ENCODE measurements around the gene DIS3L2.
"Not testable (repeated sequence)": the region's sequence is repeated elsewhere in the genome, so short reads cannot be mapped to it uniquely, and the experiment has no call there.

The DIS3L2 gene

GRCh38 chr2:231936491-231936890 lies 25.0 kb upstream of the DIS3L2 start:
- DNase-seq (ENCODE audit: extremely low spot score), result no peak
- POLR2A ChIA-PET, result no interaction called here
- no peak for TF ChIP-seq LEF1 (IDR thresholded peaks at IDR 0.05; ENCODE audit: borderline replicate concordance)
- TF ChIP-seq ZNF384 (IDR thresholded peaks at IDR 0.05), result no peak
- no peak for TF ChIP-seq BHLHE40 (IDR thresholded peaks at IDR 0.05; ENCODE audit: borderline replicate concordance)
- no peak for TF ChIP-seq L3MBTL2 (conservative IDR thresholded peaks at IDR 0.05)
- no peak for TF ChIP-seq ARNT (IDR thresholded peaks at IDR 0.05)
- no peak for TF ChIP-seq HDGF (IDR thresholded peaks at IDR 0.05; ENCODE audit: borderline replicate concordance)
- no peak for TF ChIP-seq TARDBP (IDR thresholded peaks at IDR 0.05)
- no peak for TF ChIP-seq FOXM1 (IDR thresholded peaks at IDR 0.05; ENCODE audit: borderline replicate concordance)
- no peak for TF ChIP-seq PKNOX1 (IDR thresholded peaks at IDR 0.05)
- TF ChIP-seq NFRKB (IDR thresholded peaks at IDR 0.05), result no peak
- TF ChIP-seq FOXA1 (IDR thresholded peaks at IDR 0.05), result no peak
- TF ChIP-seq CTBP1 (IDR thresholded peaks at IDR 0.05; ENCODE audit: borderline replicate concordance), result no peak
- no peak for TF ChIP-seq SP1 (IDR thresholded peaks at IDR 0.05)
- TF ChIP-seq SUZ12 (IDR thresholded peaks at IDR 0.05), result no peak
- no peak for TF ChIP-seq ELF4 (IDR thresholded peaks at IDR 0.05)
- TF ChIP-seq FOXK2 (IDR thresholded peaks at IDR 0.05), result no peak
- CTCF ChIA-PET, result no interaction called here

- ChIA-PET CTCF (no interaction called here), POLR2A (no interaction called here)
- TF ChIP-seq BHLHE40 (IDR thresholded peaks at IDR 0.05; ENCODE audit: borderline replicate concordance), result no peak
- no peak for TF ChIP-seq ARNT (IDR thresholded peaks at IDR 0.05)
- no peak for TF ChIP-seq SP1 (IDR thresholded peaks at IDR 0.05)
- TF ChIP-seq L3MBTL2 (conservative IDR thresholded peaks at IDR 0.05), result no peak
- no peak for TF ChIP-seq ZNF384 (IDR thresholded peaks at IDR 0.05)
- TF ChIP-seq FOXM1 (IDR thresholded peaks at IDR 0.05; ENCODE audit: borderline replicate concordance), result no peak
- TF ChIP-seq FOXK2 (IDR thresholded peaks at IDR 0.05), result no peak
- TF ChIP-seq ELF4 (IDR thresholded peaks at IDR 0.05), result no peak
- no peak for DNase-seq (ENCODE audit: extremely low spot score)
Measured at GRCh38 chr2:231937057-231937456, 24.5 kb upstream of the DIS3L2 start.

GRCh38 chr2:231939022-231939421 lies 22.5 kb upstream of the DIS3L2 start:
- ChIA-PET CTCF (no interaction called here), POLR2A (no interaction called here)
- TF ChIP-seq FOXM1 (IDR thresholded peaks at IDR 0.05; ENCODE audit: borderline replicate concordance) (no peak), ARNT (IDR thresholded peaks at IDR 0.05) (no peak), TARDBP (IDR thresholded peaks at IDR 0.05) (no peak), BHLHE40 (IDR thresholded peaks at IDR 0.05; ENCODE audit: borderline replicate concordance) (no peak), ZNF384 (IDR thresholded peaks at IDR 0.05) (no peak), PKNOX1 (IDR thresholded peaks at IDR 0.05) (no peak), SUZ12 (IDR thresholded peaks at IDR 0.05) (no peak), LEF1 (IDR thresholded peaks at IDR 0.05; ENCODE audit: borderline replicate concordance) (no peak), SP1 (IDR thresholded peaks at IDR 0.05) (no peak), CTBP1 (IDR thresholded peaks at IDR 0.05; ENCODE audit: borderline replicate concordance) (no peak), ELF4 (IDR thresholded peaks at IDR 0.05) (no peak), HDGF (IDR thresholded peaks at IDR 0.05; ENCODE audit: borderline replicate concordance) (no peak), NFRKB (IDR thresholded peaks at IDR 0.05) (no peak), FOXK2 (IDR thresholded peaks at IDR 0.05) (no peak), FOXA1 (IDR thresholded peaks at IDR 0.05) (no peak), L3MBTL2 (conservative IDR thresholded peaks at IDR 0.05) (no peak)
- no peak for DNase-seq (ENCODE audit: extremely low spot score)

- CTCF ChIA-PET, result no interaction called here
- no peak for DNase-seq (ENCODE audit: extremely low spot score)
- POLR2A ChIA-PET, result no interaction called here
- no peak for TF ChIP-seq FOXK2 (IDR thresholded peaks at IDR 0.05)
- TF ChIP-seq SP1 (IDR thresholded peaks at IDR 0.05), result no peak
- TF ChIP-seq FOXA1 (IDR thresholded peaks at IDR 0.05), result no peak
- TF ChIP-seq ZNF384 (IDR thresholded peaks at IDR 0.05), result no peak
- TF ChIP-seq NFRKB (IDR thresholded peaks at IDR 0.05), result no peak
- TF ChIP-seq FOXM1 (IDR thresholded peaks at IDR 0.05; ENCODE audit: borderline replicate concordance), result no peak
Measured at GRCh38 chr2:231940795-231941194, 20.7 kb upstream of the DIS3L2 start.

DNA sequence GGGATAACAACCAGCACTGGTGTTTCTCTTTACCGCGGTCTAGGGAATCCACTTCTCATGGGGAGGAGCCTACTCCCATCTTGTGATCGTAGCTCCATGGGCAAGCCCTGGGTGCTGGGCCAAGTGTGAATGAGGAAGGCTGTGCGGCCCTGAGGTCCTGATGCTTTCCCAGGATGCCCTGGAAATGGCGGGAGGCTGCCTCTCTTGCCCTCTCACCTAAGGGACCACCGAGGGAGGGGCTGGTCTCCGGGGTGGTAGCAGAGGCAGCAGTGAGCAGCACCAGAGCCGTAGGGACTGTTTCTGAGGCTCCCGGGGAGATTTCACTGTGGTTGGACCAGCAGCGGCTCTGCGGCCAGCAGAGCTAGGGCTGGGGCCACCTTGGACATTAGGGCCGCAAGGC lies 19.8 kb upstream of the DIS3L2 start:
- ChIA-PET POLR2A (no interaction called here), CTCF (no interaction called here)
- no peak for DNase-seq (ENCODE audit: extremely low spot score)
- TF ChIP-seq L3MBTL2 (conservative IDR thresholded peaks at IDR 0.05) (no peak), BHLHE40 (IDR thresholded peaks at IDR 0.05; ENCODE audit: borderline replicate concordance) (no peak)

- no peak for DNase-seq (ENCODE audit: extremely low spot score)
- CTCF ChIA-PET, result no interaction called here
- POLR2A ChIA-PET, result no interaction called here
- TF ChIP-seq ELF4 (IDR thresholded peaks at IDR 0.05) (no peak), HDGF (IDR thresholded peaks at IDR 0.05; ENCODE audit: borderline replicate concordance) (no peak), ARNT (IDR thresholded peaks at IDR 0.05) (no peak), ZNF384 (IDR thresholded peaks at IDR 0.05) (no peak), LEF1 (IDR thresholded peaks at IDR 0.05; ENCODE audit: borderline replicate concordance) (no peak)
Measured at GRCh38 chr2:231942180-231942579, 19.3 kb upstream of the DIS3L2 start.

DNA sequence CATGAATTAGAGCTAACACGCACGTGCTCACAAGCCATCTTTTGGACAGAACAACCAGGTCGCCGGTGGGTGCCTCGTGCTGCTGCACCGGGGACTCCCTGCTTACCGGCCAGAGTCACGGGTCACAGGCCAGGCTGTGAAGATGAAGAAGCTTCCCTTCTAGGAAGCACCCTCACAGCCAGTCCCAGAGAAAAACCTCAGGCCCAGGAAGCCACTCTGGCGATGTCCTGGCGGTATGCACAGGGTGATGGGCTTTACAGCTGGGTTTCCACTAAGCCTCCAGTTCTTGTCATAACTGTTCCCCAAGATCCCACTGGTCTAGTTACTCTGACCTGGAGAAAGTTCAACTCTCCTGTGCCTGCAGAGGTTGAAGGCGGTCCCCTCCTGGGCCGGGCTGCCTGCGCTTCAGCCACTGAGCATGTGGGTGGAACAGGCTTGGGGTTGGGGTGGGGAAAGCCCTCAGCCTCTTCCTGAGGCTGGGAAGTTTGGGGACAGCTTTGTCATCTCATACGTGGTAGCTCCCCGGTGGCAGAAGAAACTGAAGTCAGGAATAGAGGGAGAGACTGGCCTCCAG lies 15.2 kb upstream of the DIS3L2 start:
- TF ChIP-seq ZNF384 (IDR thresholded peaks at IDR 0.05) (no peak), PKNOX1 (IDR thresholded peaks at IDR 0.05) (no peak), FOXK2 (IDR thresholded peaks at IDR 0.05) (no peak), ELF4 (IDR thresholded peaks at IDR 0.05) (no peak), HDGF (IDR thresholded peaks at IDR 0.05; ENCODE audit: borderline replicate concordance) (no peak), SUZ12 (IDR thresholded peaks at IDR 0.05) (no peak), CTBP1 (IDR thresholded peaks at IDR 0.05; ENCODE audit: borderline replicate concordance) (no peak), LEF1 (IDR thresholded peaks at IDR 0.05; ENCODE audit: borderline replicate concordance) (no peak), ARNT (IDR thresholded peaks at IDR 0.05) (no peak), TARDBP (IDR thresholded peaks at IDR 0.05) (no peak), NFRKB (IDR thresholded peaks at IDR 0.05) (no peak), FOXM1 (IDR thresholded peaks at IDR 0.05; ENCODE audit: borderline replicate concordance) (no peak), L3MBTL2 (conservative IDR thresholded peaks at IDR 0.05) (no peak), BHLHE40 (IDR thresholded peaks at IDR 0.05; ENCODE audit: borderline replicate concordance) (no peak), SP1 (IDR thresholded peaks at IDR 0.05) (no peak), FOXA1 (IDR thresholded peaks at IDR 0.05) (no peak)
- no peak for DNase-seq (ENCODE audit: extremely low spot score)
- ChIA-PET POLR2A (no interaction called here), CTCF (interaction anchor here (1.3 kb wide), 1 partner anchor 16 kb away, joined by 4 read pairs; no protein-coding TSS in a partner anchor)

- CTCF ChIA-PET; POLR2A ChIA-PET; DNase-seq (ENCODE audit: extremely low spot score): not testable (repeated sequence)
Measured at GRCh38 chr2:231947112-231947511, 14.4 kb upstream of the DIS3L2 start.

Measured in HEK293T (cell line).